ENCODE results near the gene UBE2G2. TPM values are rescaled to one million over a fixed set of nuclear protein-coding genes. Genes with fewer than 3 reads are reported as not detected.

Gene UBE2G2
- total and polyA plus RNA-seq, 2 of the 4 experiments (the other 2 are of a cell fraction) = 65.4 to 91.7 TPM

GRCh38 chr21:44837537-44837936 is 35.9 kb upstream of the UBE2G2 start:
- intact Hi-C loops (cut with micrococcal nuclease) = no loop called here
- POLR2A ChIA-PET (ENCODE audit: unreplicated experiment) = no interaction called here
- Histone ChIP-seq H2AK5ac (ENCODE audit: low read depth, low read length) (no peak overlapping the region), H3K14ac (replicated peaks; ENCODE audit: low read depth, low read length) (no peak overlapping the region), H3K36me3 (ENCODE audit: control insufficient read depth, insufficient read depth, low read length) (no peaks in the 10 kb centered on the region), H4K5ac (ENCODE audit: low read depth, low read length) (no peak overlapping the region), H2BK5ac (ENCODE audit: low read depth, low read length, poor library complexity, severe bottlenecking) (no peak overlapping the region), H3K27me3 (ENCODE audit: control insufficient read depth, insufficient read depth, low read length) (peaks cover 29% of the 10 kb centered on the region), H4K8ac (ENCODE audit: low read depth in 2 of 2, low read length in 2 of 2) (no peak overlapping the region), H3K4me1 (ENCODE audit: control insufficient read depth, insufficient read depth, low read length) (peaks cover 5% of the 10 kb centered on the region; the same call in 1 of the 2 replicates), H2BK120ac (ENCODE audit: low read depth, low read length) (no peak overlapping the region), H4K20me1 (ENCODE audit: insufficient read depth, low read length) (no peaks in the 10 kb centered on the region), H3K4ac (ENCODE audit: low read depth, low read length) (no peak overlapping the region), H3K4me2 (ENCODE audit: low read depth, low read length) (no peak overlapping the region), H3K9me1 (ENCODE audit: insufficient read depth, low read length) (no peaks in the 10 kb centered on the region), H3K18ac (ENCODE audit: low read depth, low read length) (no peak overlapping the region), H2AFZ (replicated peaks; ENCODE audit: low read length, poor library complexity) (no peak overlapping the region), H3K23ac (ENCODE audit: low read depth, low read length) (no peak overlapping the region), H3K56ac (ENCODE audit: extremely low read depth, insufficient read depth, low read length) (no peak overlapping the region), H2BK20ac (ENCODE audit: low read depth, low read length) (no peak overlapping the region), H3K4me3 (ENCODE audit: insufficient read depth, low read depth, low read length) (no peak overlapping the region), H4K91ac (ENCODE audit: insufficient read depth, low read depth, low read length) (no peak overlapping the region), H3K79me1 (ENCODE audit: low read depth in 1 of 2, low read length in 2 of 2) (no peaks in the 10 kb centered on the region), H3K9ac (ENCODE audit: low read depth, low read length) (no peak overlapping the region), H2BK15ac (ENCODE audit: low read depth, low read length) (no peak overlapping the region), H3K9me3 (ENCODE audit: control insufficient read depth, insufficient read depth, low read length) (no peaks in the 10 kb centered on the region), H2AK9ac (replicated peaks; ENCODE audit: low read depth, low read length, poor library complexity) (no peak overlapping the region), H3K27ac (ENCODE audit: insufficient read depth, low read length) (no peak overlapping the region)
- DNase-seq = no peak
- CTCF ChIA-PET = no interaction called here
- dilution Hi-C loops (cut with HindIII; ENCODE audit: low sequenced_read_pairs, unreplicated experiment) = no loop called here
- in situ Hi-C loops (cut with MboI; ENCODE audit: low sequenced_read_pairs) = no loop called here
- TF ChIP-seq RFX5 (IDR thresholded peaks at IDR 0.05; ENCODE audit: low read depth, low read length) (no peak), CHD1 (IDR thresholded peaks at IDR 0.05; ENCODE audit: low read depth, low read length) (no peak), MAFK (IDR thresholded peaks at IDR 0.05; ENCODE audit: low read depth, low read length) (no peak), CTCF (conservative IDR thresholded peaks at IDR 0.05; ENCODE audit: low read depth, low read length) (no peak), CEBPB (IDR thresholded peaks at IDR 0.05; ENCODE audit: low read depth, low read length) (no peak), RCOR1 (IDR thresholded peaks at IDR 0.05; ENCODE audit: insufficient replicate concordance, low read length) (no peak), RAD21 (IDR thresholded peaks at IDR 0.05; ENCODE audit: low read length) (no peak), ELK1 (IDR thresholded peaks at IDR 0.05; ENCODE audit: borderline replicate concordance, low read depth, low read length) (no peak), MAZ (IDR thresholded peaks at IDR 0.05; ENCODE audit: borderline replicate concordance, low read depth, low read length) (no peak)
- no TSS peak for BruUV-seq (replicated peaks)
- 82% methylated on average over 4 of the region's 13 CpGs; no CpG with 5 or more reads in 1 of the 2 experiments for WGBS, 2 experiments (ENCODE audit: extremely low coverage in 2 of 2, insufficient read length in 1 of 2)
- no peak for ATAC-seq (ENCODE audit: low read depth)
